Measurements from ENCODE around the gene LRP10.

LRP10 gene

DNA sequence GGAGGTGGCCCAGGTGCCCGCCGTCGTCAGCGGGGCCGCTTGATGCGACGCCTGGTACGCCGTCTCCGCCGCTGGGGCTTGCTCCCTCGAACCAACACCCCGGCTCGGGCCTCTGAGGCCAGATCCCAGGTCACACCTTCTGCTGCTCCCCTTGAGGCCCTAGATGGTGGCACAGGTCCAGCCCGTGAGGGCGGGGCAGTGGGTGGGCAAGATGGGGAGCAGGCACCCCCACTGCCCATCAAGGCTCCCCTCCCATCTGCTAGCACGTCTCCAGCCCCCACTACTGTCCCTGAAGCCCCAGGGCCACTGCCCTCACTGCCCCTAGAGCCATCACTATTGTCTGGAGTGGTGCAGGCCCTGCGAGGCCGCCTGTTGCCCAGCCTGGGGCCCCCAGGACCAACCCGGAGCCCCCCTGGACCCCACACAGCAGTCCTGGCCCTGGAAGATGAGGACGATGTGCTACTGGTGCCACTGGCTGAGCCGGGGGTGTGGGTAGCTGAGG lies 5.5 kb downstream of the LRP10 start:
- DNase-seq, result no peak
- peaks cover 34% of the 10 kb centered on the region for H3K36me3 Mint-ChIP-seq (ENCODE audit: low read depth)
- H3K4me1 Mint-ChIP-seq, result peaks cover 22% of the 10 kb centered on the region
- no peak overlapping the region for H3K27ac Mint-ChIP-seq
- TF ChIP-seq CTCF (IDR thresholded peaks at IDR 0.05), result no peak
- H3K27me3 Mint-ChIP-seq (ENCODE audit: low read depth, poor library complexity), result no peaks in the 10 kb centered on the region
- no peaks in the 10 kb centered on the region for H3K9me3 Mint-ChIP-seq
- H3K4me3 Mint-ChIP-seq, result no peak overlapping the region

DNA sequence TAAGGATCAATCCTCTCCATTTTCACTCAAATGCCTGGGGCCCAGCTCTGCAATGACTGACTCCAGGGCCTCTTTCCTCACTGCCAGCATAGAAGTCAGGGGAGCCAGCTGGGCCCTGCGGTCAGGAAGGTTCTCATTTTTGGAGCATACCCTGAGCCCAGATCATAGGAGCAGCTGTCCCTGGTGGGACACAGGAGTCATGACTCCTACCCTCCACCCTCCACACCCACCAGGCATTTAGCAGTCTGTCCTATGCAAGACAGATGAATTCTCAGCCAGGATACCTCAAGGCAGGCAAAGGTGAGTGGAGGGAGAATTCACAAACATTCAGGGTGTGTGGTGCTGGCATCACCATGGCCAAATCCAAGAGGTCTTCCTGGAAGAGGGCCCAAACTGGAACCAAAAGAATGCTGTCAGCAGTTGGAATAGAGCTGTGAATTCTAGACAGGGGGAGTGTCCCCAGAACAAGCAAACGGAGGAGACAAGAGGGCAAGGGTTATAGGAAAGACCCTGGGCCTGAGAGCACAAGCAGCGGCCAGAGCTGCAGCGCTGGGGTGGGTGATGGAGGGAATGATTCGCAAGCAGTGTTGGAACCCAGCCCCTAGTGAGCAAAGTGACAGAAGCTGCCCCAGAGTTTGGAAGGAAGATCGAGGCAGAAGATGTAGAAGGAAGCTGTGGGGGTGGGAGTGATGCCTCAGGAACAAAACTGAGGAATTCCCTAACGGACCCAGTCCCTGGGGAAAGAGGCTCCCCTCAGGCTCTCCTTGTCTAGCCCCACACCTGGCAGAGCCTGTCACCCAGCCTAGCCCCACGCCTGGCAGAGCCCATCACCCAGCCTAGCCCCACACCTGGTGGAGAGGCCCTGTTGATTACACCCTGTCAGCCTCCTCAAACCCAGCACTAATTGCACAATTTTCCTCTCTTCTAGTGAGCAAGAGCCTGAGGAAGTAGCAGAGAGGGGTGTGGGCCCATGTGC lies 7.0 kb downstream of the LRP10 start:
- no peaks in the 10 kb centered on the region for H3K9me3 Mint-ChIP-seq
- peak overlapping the region; percentile 44 for H3K27ac Mint-ChIP-seq
- TF ChIP-seq CTCF (IDR thresholded peaks at IDR 0.05), result no peak
- peaks cover 30% of the 10 kb centered on the region for H3K4me1 Mint-ChIP-seq
- H3K4me3 Mint-ChIP-seq, result no peak overlapping the region
- no peaks in the 10 kb centered on the region for H3K27me3 Mint-ChIP-seq (ENCODE audit: low read depth, poor library complexity)
- DNase-seq, result no peak
- H3K36me3 Mint-ChIP-seq (ENCODE audit: low read depth), result peaks cover 29% of the 10 kb centered on the region

- Mint-ChIP-seq H3K36me3 (ENCODE audit: low read depth) (peaks cover 13% of the 10 kb centered on the region), H3K9me3 (no peaks in the 10 kb centered on the region), H3K27ac (peak overlapping the region; percentile 99), H3K27me3 (ENCODE audit: low read depth, poor library complexity) (peaks cover 4% of the 10 kb centered on the region), H3K4me3 (peak overlapping the region; percentile 33), H3K4me1 (peaks cover 62% of the 10 kb centered on the region)
- no peak for DNase-seq
- TF ChIP-seq CTCF (IDR thresholded peaks at IDR 0.05), result no peak
These were observed 10.5 kb downstream of the LRP10 start for GRCh38 chr14:22882064-22882463.

- DNase-seq, result peak; percentile 68
- H3K36me3 Mint-ChIP-seq (ENCODE audit: low read depth), result peaks cover 11% of the 10 kb centered on the region
- H3K27me3 Mint-ChIP-seq (ENCODE audit: low read depth, poor library complexity), result peaks cover 4% of the 10 kb centered on the region
- peaks cover 67% of the 10 kb centered on the region for H3K4me1 Mint-ChIP-seq
- H3K27ac Mint-ChIP-seq, result peak overlapping the region; percentile 99
- no peaks in the 10 kb centered on the region for H3K9me3 Mint-ChIP-seq
- no peak for TF ChIP-seq CTCF (IDR thresholded peaks at IDR 0.05)
- peak overlapping the region; percentile 94 for H3K4me3 Mint-ChIP-seq
These were observed 11.1 kb downstream of the LRP10 start for GRCh38 chr14:22882529-22883172.

DNA sequence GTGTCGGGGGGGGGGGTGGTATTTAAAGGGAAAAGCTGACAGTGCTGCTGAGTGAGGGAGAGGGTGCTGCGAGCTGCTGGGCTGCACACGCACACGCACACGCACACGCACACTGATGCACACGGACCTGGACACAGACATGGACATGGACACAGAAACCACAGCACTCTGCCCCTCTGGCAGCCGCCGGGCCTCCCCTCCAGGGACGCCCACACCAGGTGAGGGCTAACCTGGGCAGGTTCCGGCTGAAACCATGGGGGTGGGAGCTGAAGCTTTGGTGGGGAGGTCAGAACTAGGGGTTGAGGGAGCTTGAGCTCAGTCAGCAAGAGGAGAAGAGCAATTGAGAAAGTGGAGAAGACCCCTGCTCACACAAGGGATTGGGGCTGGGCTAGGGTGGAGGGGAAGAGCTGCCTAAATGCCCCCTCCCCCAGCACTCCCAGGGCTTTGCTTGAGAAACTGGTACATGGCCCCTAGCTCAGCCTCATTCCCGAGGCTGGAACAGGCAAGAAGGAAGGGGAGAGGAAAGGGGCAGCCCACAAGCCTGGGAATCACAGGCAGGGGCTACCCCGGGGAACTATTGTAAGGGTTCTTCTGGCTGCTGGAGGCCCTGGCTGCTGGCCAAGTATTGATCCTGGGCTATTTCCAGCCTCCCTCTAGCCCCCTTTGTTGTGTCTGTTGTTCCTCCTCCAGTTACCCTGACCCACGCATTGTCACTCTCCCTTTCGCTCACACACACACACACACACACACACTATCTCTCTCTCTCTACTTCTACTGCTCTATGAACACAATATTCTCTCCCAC lies 11.8 kb downstream of the LRP10 start, which contains the start of gene REM2:
Gene REM2 (plus strand): TSS at position 50 of the 804 bp plus-strand sequence. CDS start 66 bp downstream, at position 116.
- Mint-ChIP-seq H3K27me3 (ENCODE audit: low read depth, poor library complexity) (peaks cover 4% of the 10 kb centered on the region), H3K9me3 (no peaks in the 10 kb centered on the region), H3K36me3 (ENCODE audit: low read depth) (peaks cover 3% of the 10 kb centered on the region), H3K27ac (peak within 1 kb of the TSS; percentile 99), H3K4me1 (peaks cover 72% of the 10 kb centered on the region), H3K4me3 (peak within 1 kb of the TSS; percentile 94)
- DNase-seq, result peak; percentile 20
- TF ChIP-seq CTCF (IDR thresholded peaks at IDR 0.05), result no peak
